22Rv1 (cell line): ENCODE data around the gene PIAS4.

ENCODE experiments used
- H3K27ac ChIP-seq: fragments of 450-650 bp; 2 replicates; pipeline ENCODE4 v1.5.1; 2017
- CTCF ChIP-seq: fragments of 450-650 bp; IDR thresholded peaks from 2 replicates; pipeline ENCODE4 v1.5.1; 2017; ENCODE audit warnings: mild to moderate bottlenecking
- ZFX ChIP-seq: fragments of 450-650 bp; IDR thresholded peaks from 2 replicates; pipeline ENCODE4 v1.6.1; 2017; ENCODE audit warnings: antibody characterized with exemption, borderline replicate concordance

Gene PIAS4, protein sequence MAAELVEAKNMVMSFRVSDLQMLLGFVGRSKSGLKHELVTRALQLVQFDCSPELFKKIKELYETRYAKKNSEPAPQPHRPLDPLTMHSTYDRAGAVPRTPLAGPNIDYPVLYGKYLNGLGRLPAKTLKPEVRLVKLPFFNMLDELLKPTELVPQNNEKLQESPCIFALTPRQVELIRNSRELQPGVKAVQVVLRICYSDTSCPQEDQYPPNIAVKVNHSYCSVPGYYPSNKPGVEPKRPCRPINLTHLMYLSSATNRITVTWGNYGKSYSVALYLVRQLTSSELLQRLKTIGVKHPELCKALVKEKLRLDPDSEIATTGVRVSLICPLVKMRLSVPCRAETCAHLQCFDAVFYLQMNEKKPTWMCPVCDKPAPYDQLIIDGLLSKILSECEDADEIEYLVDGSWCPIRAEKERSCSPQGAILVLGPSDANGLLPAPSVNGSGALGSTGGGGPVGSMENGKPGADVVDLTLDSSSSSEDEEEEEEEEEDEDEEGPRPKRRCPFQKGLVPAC

GRCh38 chr19:4007021-4007835 is at the start of gene PIAS4:
TSS of gene PIAS4 (plus strand) at chr19:4007736. CDS start at chr19:4007761, 25 bp downstream.
- TF ChIP-seq ZFX (no peak), CTCF (no peak)
- peak within 1 kb of the TSS; percentile 83 for H3K27ac ChIP-seq

GRCh38 chr19:3958836-3959765 is 48.4 kb upstream of the PIAS4 start:
- TF ChIP-seq ZFX = no peak
- TF ChIP-seq CTCF = no peak
- no peak overlapping the region for H3K27ac ChIP-seq

GRCh38 chr19:3959766-3960131 is 47.8 kb upstream of the PIAS4 start:
- no peak overlapping the region for H3K27ac ChIP-seq
- no peak for TF ChIP-seq ZFX

DNA sequence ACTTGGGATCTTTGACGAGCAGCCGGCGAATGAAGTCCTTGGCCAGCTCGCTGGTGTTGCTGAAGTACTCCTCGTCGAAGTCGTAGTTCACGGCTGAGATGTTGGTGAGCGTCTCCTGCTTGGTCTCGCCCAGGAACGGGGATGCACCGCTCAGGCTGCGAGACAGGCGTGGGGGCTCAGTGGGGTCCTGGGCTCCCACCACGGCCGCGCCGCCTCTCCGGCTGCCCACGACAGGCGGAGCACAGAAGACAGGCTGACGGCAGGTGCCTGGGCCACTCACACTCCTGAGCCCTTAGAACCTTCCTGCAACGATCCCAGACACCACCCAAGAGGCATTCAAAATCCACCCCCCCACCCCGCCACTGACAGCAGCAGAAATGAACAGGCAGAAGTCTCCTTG is 46.5 kb upstream of the PIAS4 start:
- H3K27ac ChIP-seq = no peak overlapping the region
- TF ChIP-seq CTCF (no peak), ZFX (no peak)

- H3K27ac ChIP-seq = no peak overlapping the region
- TF ChIP-seq ZFX = no peak
- no peak for TF ChIP-seq CTCF
Measured at GRCh38 chr19:3963458-3964255, 43.9 kb upstream of the PIAS4 start.

DNA sequence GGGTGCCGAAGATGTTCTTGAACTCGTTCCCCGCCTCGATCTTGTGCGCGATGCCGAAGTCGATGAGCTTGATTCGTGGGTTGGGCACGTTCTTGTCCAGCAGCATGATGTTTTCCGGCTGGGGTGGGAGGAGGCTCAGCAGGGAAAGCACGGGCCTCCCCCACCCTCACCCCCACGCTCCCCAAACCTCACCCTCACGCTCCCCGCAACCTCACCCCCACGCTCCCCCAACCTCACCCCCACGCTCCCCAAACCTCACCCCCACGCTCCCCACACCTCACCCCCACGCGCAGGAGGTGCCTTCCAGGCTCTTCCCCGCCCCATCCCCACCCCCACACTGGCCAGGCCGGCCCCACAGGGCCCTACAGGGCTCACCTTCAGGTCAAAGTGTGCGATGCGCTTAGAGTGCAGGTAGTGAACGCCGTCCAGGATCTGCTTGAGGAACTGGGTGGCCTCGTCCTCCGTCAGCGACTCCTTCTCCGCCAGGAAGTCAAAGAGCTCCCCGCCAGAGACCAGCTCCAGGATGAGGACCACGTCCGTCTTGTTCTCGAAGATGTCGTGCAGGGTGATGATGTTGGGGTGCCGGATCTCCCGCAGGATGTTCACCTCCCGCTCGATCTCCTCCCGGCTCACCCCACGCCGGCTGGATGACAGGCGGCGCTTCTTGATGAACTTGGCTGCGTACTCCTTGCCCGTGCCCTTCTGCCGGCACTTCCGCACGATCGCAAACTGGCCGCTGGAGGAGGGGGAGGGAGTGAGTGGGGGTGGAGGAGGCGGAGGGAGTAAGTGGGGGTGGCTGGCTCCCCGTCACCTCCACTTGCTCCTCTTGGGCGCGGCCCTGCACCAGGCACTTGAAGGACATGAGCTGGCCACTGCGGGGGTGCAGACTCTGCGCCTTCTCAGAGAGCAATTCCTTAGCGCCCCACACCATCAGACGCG is 43.0 kb upstream of the PIAS4 start:
- no peak for TF ChIP-seq CTCF
- TF ChIP-seq ZFX = no peak
- no peak overlapping the region for H3K27ac ChIP-seq
